Hepatocyte (in vitro differentiated cells): ENCODE data around the gene JMJD7. TPM values are rescaled to one million over a fixed set of nuclear protein-coding genes. Genes with fewer than 3 reads are reported as not detected.

Experiments used
- DNase-seq: peaks from one replicate; pipeline ENCODE4 v3.0.0-alpha.2; 2016; ENCODE audit warnings: low spot score
- H2AFZ ChIP-seq: fragments of 200-600 bp; sonication (generic); 2 replicates; pipeline ENCODE4 v1.6.0; 2016; ENCODE audit warnings: antibody characterized with exemption, mild to moderate bottlenecking
- H3K27ac ChIP-seq: fragments of 200-600 bp; sonication (generic); 2 replicates; pipeline ENCODE4 v1.5.1; 2016; ENCODE audit warnings: mild to moderate bottlenecking
- H3K27me3 ChIP-seq: fragments of 200-600 bp; sonication (generic); 2 replicates; pipeline ENCODE4 v1.6.1; 2016
- H3K36me3 ChIP-seq: fragments of 200-600 bp; sonication (generic); replicated peaks from 2 replicates; pipeline ENCODE4 v1.5.1; 2016; ENCODE audit warnings: low read depth; ENCODE audit not compliant: insufficient read depth
- H3K4me1 ChIP-seq: fragments of 200-600 bp; sonication (generic); 2 replicates; pipeline ENCODE4 v1.5.1; 2016; ENCODE audit warnings: mild to moderate bottlenecking, moderate library complexity; ENCODE audit not compliant: insufficient read depth
- H3K4me2 ChIP-seq: fragments of 200-600 bp; sonication (generic); 2 replicates; pipeline ENCODE4 v1.6.0; 2016
- H3K4me3 ChIP-seq: fragments of 200-600 bp; sonication (generic); 2 replicates; pipeline ENCODE4 v1.5.1; 2016; ENCODE audit warnings: mild to moderate bottlenecking
- H3K79me2 ChIP-seq: fragments of 200-600 bp; sonication (generic); 2 replicates; pipeline ENCODE4 v1.6.0; 2017; ENCODE audit warnings: mild to moderate bottlenecking
- H3K9me2 ChIP-seq: fragments of 200-600 bp; sonication (generic); replicated peaks from 2 replicates; pipeline ENCODE4 v1.6.0; 2017; ENCODE audit warnings: mild to moderate bottlenecking; ENCODE audit not compliant: insufficient read depth
- H3K9me3 ChIP-seq: fragments of 200-600 bp; sonication (generic); 2 replicates; pipeline ENCODE4 v1.5.1; 2016; ENCODE audit warnings: low read depth, mild to moderate bottlenecking
- H4K20me1 ChIP-seq: fragments of 200-600 bp; sonication (generic); 2 replicates; pipeline ENCODE4 v1.6.0; 2016; ENCODE audit warnings: mild to moderate bottlenecking; ENCODE audit not compliant: insufficient read depth, poor library complexity, severe bottlenecking
- EZH2 ChIP-seq: fragments of 200-600 bp; sonication (generic); IDR thresholded peaks from 2 replicates; pipeline ENCODE4 v1.6.1; 2016; ENCODE audit warnings: antibody characterized with exemption, mild to moderate bottlenecking, borderline replicate concordance
- EZH2phosphoT487 ChIP-seq: fragments of 200-600 bp; sonication (generic); IDR thresholded peaks from one replicate; pipeline ENCODE4 v1.6.1; 2018; ENCODE audit warnings: antibody characterized with exemption, mild to moderate bottlenecking, low read depth, moderate library complexity; ENCODE audit not compliant: unreplicated experiment, severe bottlenecking
- WGBS: methylation state at CpG from one replicate; pipeline ENCODE4 v1.1.6; 2016; ENCODE audit warnings: low lambda C conversion rate; ENCODE audit errors: missing lambda C conversion rate; 5-methylcytosine and 5-hydroxymethylcytosine counted together
- polyA plus RNA-seq: library from polyadenylated mRNA; unstranded; fragments of >200 nt; fragmentation: Nextera tagmentation; extraction: Ambion mirVana; gene quantifications from 2 replicates; pipeline ENCODE4 v1.2.1, GENCODE V29; 2016
- total RNA-seq: library from RNA; depleted of rRNA; stranded (reverse); fragments of >200 nt; gene quantifications from 2 replicates; pipeline ENCODE4 v1.2.3, GENCODE V29; 2014
- TF ChIP-seq, protein P1 (sequence below): fragments of 200-600 bp; sonication (generic); IDR thresholded peaks from 2 replicates; pipeline ENCODE4 v1.5.1; 2016; ENCODE audit warnings: antibody characterized with exemption, mild to moderate bottlenecking; ENCODE audit not compliant: poor library complexity

JMJD7 gene
- total and polyA plus RNA-seq, 2 experiments from 2014 or later: 9.9 to 14.1 TPM

DNA sequence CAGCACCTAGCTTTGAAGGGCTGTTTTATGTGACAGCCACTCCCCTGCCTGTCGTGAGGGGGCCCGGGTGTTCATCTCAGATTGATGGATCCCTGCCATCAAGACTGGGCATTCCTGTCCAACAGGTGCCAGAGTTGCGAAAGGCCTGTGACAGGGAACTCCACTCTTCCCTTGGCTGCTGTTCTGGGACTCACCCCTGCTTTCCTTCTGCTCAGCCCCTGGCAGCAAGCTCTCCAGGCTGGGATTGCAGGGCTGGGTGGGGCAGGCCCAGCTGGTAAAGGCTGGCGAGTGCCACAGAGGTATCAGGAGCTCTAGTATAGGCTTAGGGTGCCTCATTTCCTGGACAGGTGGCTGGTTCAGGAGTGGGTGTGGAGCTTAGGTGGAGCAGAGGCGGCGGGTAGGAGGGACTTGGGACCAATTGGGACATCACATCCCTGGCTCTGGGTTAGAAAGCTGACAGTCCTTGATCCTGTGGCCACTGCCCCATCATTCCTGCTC, 10.6 kb downstream of the JMJD7 start, which contains the start of gene PLA2G4B:
PLA2G4B (plus strand) TSS at position 448 of the 498 bp plus-strand sequence. CDS start 67 bp downstream, outside the sequence.
- no peaks in the 10 kb centered on the region for H3K9me2 ChIP-seq
- no peak within 1 kb of the TSS for H3K4me3 ChIP-seq
- H3K36me3 ChIP-seq: no peaks in the 10 kb centered on the region
- H3K79me2 ChIP-seq: no peaks in the 10 kb centered on the region
- H3K27ac ChIP-seq: no peak within 1 kb of the TSS
- H3K9me3 ChIP-seq: no peaks in the 10 kb centered on the region
- H3K4me1 ChIP-seq: no peaks in the 10 kb centered on the region
- H3K4me2 ChIP-seq: no peak within 1 kb of the TSS
- no peaks in the 10 kb centered on the region for H3K27me3 ChIP-seq
- TF ChIP-seq, protein P1, sequence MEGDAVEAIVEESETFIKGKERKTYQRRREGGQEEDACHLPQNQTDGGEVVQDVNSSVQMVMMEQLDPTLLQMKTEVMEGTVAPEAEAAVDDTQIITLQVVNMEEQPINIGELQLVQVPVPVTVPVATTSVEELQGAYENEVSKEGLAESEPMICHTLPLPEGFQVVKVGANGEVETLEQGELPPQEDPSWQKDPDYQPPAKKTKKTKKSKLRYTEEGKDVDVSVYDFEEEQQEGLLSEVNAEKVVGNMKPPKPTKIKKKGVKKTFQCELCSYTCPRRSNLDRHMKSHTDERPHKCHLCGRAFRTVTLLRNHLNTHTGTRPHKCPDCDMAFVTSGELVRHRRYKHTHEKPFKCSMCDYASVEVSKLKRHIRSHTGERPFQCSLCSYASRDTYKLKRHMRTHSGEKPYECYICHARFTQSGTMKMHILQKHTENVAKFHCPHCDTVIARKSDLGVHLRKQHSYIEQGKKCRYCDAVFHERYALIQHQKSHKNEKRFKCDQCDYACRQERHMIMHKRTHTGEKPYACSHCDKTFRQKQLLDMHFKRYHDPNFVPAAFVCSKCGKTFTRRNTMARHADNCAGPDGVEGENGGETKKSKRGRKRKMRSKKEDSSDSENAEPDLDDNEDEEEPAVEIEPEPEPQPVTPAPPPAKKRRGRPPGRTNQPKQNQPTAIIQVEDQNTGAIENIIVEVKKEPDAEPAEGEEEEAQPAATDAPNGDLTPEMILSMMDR: no peak
- TF ChIP-seq EZH2phosphoT487 (no peak), EZH2 (no peak)
- DNase-seq: no peak
- no peak within 1 kb of the TSS for H2AFZ ChIP-seq
- WGBS: 87% methylated on average over 6 of the region's 6 CpGs
- no peaks in the 10 kb centered on the region for H4K20me1 ChIP-seq

DNA sequence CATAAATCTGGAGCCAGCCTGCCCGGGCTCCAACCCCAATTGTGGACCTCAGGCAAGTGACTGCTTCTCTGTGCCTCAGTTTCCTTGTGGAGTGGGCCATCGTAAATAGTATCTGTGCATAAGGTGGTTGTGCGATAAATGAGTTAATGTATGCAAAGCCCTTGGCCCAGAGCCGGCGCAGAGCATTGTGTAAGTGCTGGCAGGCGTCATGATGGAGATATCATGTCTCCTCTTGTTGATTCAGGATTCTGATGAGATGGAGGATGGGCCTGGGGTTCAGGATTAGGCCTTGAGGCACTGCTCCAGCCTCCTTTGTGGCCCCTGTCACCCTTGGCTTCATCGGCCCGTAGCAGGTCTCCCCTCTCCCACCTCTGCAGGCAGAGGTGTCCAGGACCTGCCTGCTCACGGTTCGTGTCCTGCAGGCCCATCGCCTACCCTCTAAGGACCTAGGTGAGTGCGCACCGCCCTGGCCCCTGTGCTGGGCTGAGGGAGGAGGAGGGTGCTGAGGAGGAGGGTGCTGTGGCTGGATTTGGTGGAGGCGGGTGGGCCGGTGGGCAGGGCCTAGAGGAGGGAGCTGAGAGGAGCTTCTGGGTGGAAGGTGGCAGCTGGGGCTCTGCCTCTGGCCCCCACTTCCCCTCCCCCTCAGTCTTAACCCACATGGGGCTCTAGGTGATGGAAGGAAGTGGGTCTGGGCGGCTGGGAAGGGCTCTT, 12.0 kb downstream of the JMJD7 start:
- 91% methylated on average over 14 of the region's 16 CpGs for WGBS
- Histone ChIP-seq H3K27ac (no peak overlapping the region), H3K27me3 (no peaks in the 10 kb centered on the region), H3K9me2 (no peaks in the 10 kb centered on the region), H4K20me1 (no peaks in the 10 kb centered on the region), H3K4me2 (no peak overlapping the region), H3K4me1 (no peaks in the 10 kb centered on the region), H3K9me3 (no peaks in the 10 kb centered on the region), H2AFZ (no peak overlapping the region), H3K79me2 (no peaks in the 10 kb centered on the region), H3K36me3 (no peaks in the 10 kb centered on the region), H3K4me3 (no peak overlapping the region)
- no peak for DNase-seq
- TF ChIP-seq, protein P1: no peak
- no peak for TF ChIP-seq EZH2phosphoT487
- TF ChIP-seq EZH2: no peak

DNA sequence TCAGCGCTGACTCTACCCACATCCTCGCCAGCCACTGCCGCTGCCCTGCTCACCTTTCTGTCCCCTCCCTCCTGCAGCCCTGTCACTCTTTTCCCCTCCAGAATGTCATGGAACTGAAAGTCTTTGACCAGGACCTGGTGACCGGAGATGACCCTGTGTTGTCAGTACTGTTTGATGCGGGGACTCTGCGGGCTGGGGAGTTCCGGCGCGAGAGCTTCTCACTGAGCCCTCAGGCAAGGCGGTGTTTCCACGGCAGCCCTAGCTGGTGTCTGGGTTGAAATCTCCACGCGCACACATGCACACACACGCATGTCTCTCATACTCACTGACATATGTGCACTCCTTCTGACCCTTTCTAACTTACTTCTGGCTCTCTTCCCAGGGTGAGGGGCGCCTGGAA, 12.8 kb downstream of the JMJD7 start:
- Histone ChIP-seq H2AFZ (no peak overlapping the region), H3K36me3 (no peaks in the 10 kb centered on the region), H3K9me3 (no peaks in the 10 kb centered on the region), H3K9me2 (no peaks in the 10 kb centered on the region), H3K27ac (no peak overlapping the region), H3K4me1 (no peaks in the 10 kb centered on the region), H4K20me1 (no peaks in the 10 kb centered on the region), H3K4me2 (no peak overlapping the region), H3K4me3 (no peak overlapping the region), H3K27me3 (no peaks in the 10 kb centered on the region), H3K79me2 (no peaks in the 10 kb centered on the region)
- TF ChIP-seq, protein P1: no peak
- TF ChIP-seq EZH2phosphoT487 (no peak), EZH2 (no peak)
- WGBS: 93% methylated on average over 15 of the region's 15 CpGs
- no peak for DNase-seq
